Spleen (tissue), 13 donors: ENCODE measurements around the gene MAS1L. TPM values are rescaled to one million over a fixed set of nuclear protein-coding genes. Genes with fewer than 3 reads are reported as not detected.

Experiments used
- DNase-seq: peaks from one replicate; pipeline ENCODE4 v3.0.0-alpha.2; 2020
- H3K27ac ChIP-seq, 8 donors: fragments of 200-600 bp; sonication (generic) in 7 of 8; 1 replicate in 4 of 8; 2 replicates in 4 of 8; pipeline versions ENCODE4 v1.5.0 to v1.8.0; 2016 to 2021; ENCODE audit warnings: inconsistent platforms in 4 of 8, mild to moderate bottlenecking in 4 of 8, moderate library complexity in 1 of 8
- H3K27me3 ChIP-seq, 7 donors: fragments of 200-600 bp; sonication (generic) in 6 of 7; replicated peaks in 1 of 7; 1 replicate in 4 of 7; 2 replicates in 3 of 7; pipeline versions ENCODE4 v1.5.0 to v1.8.0; 2016 to 2021; ENCODE audit warnings: inconsistent platforms in 3 of 7, mild to moderate bottlenecking in 1 of 7
- H3K36me3 ChIP-seq, 6 donors: fragments of 200-600 bp; sonication (generic) in 5 of 6; 1 replicate in 4 of 6; 2 replicates in 2 of 6; pipeline versions ENCODE4 v1.5.0 to v1.8.0; 2016 to 2021; ENCODE audit warnings: inconsistent platforms in 2 of 6
- H3K4me1 ChIP-seq, 6 donors: fragments of 200-600 bp; sonication (generic) in 5 of 6; 1 replicate in 3 of 6; 2 replicates in 3 of 6; pipeline versions ENCODE4 v1.5.0 to v1.8.0; 2016 to 2021; ENCODE audit warnings: inconsistent platforms in 3 of 6
- H3K4me3 ChIP-seq, 8 donors: fragments of 200-600 bp; sonication (generic) in 7 of 8; 1 replicate in 4 of 8; 2 replicates in 4 of 8; pipeline versions ENCODE4 v1.5.0 to v1.8.0; 2016 to 2021; ENCODE audit warnings: inconsistent platforms in 4 of 8, mild to moderate bottlenecking in 4 of 8, moderate library complexity in 2 of 8
- H3K9me3 ChIP-seq, 8 donors: fragments of 200-600 bp; sonication (generic) in 7 of 8; 1 replicate in 4 of 8; 2 replicates in 4 of 8; pipeline versions ENCODE4 v1.5.0 to v1.8.0; 2016 to 2021; ENCODE audit warnings: inconsistent platforms in 4 of 8
- POLR2A ChIP-seq, 3 donors: fragments of 450-650 bp; IDR thresholded peaks; one replicate each; pipeline ENCODE4 v1.5.1; 2017; ENCODE audit warnings: antibody characterized with exemption in 3 of 3, mild to moderate bottlenecking in 1 of 3
- POLR2AphosphoS5 ChIP-seq, 3 donors: sonication (generic); formaldehyde crosslinking; IDR thresholded peaks; one replicate each; pipeline ENCODE4 v1.5.1; 2017; ENCODE audit warnings: antibody characterized with exemption in 3 of 3
- WGBS, 5 donors: extraction: QIAGEN DNeasy Blood & Tissue Kit in 3 of 5; methylation state at CpG; one replicate each; pipeline versions ENCODE4 v1.1.5 to v1.1.7; 2013 to 2018; 5-methylcytosine and 5-hydroxymethylcytosine counted together
- intact Hi-C: fragments of 100-400 bp; cut with DNase I; formaldehyde crosslinking; loops from one replicate; pipeline ENCODE4 v1.15.0; 2023; ENCODE audit warnings: low total_unique reads
- long read RNA-seq, 2 donors: transcript quantifications; one replicate each; lab custom pipeline, GENCODE V29; 2026
- polyA plus RNA-seq, 3 donors: library from polyadenylated mRNA; stranded (reverse); fragments of 200-250 nt; gene quantifications; one replicate each; pipeline ENCODE4 v1.2.1, GENCODE V29; 2013
- total RNA-seq, 7 donors: library from RNA; depleted of rRNA in 3 of 7; stranded (reverse); fragments of >200 nt in 3 of 7; fragmentation: NEBNext Ultra II Directional in 4 of 7; extraction: Animal tissue kit (Norgen Biotek cat#: 25700) in 4 of 7; gene quantifications; one replicate each; pipeline versions ENCODE4 v1.1.0 to v1.2.1, GENCODE V29; 2016 to 2021
- TF ChIP-seq, protein P1 (sequence below), 11 experiments: fragments of 200-600 bp in 7 of 11; fragments of 450-650 bp in 4 of 11; sonication (generic) in 4 of 11; IDR thresholded peaks in 8 of 11; conservative IDR thresholded peaks in 3 of 11; 1 replicate in 7 of 11; 2 replicates in 4 of 11; pipeline versions ENCODE4 v1.4.0 to v1.8.0; 2016 to 2021; ENCODE audit warnings: antibody characterized with exemption in 11 of 11, inconsistent platforms in 4 of 11, mild to moderate bottlenecking in 1 of 11
- donor health status: healthy with polysubstance abuse.
- donor health status: DM: no; HTN: no; CAD: no; lungs with moderate emphysema.
- donor health status: DM: no; HTN: no; CAD: no.
- donor health status: Bipolar disorder and iron deficiency.
- donor health status: healthy.
- donor health status: DM: no; HTN: no; CAD: no.
- donor health status: DM: yes; HTN: yes; CAD: no.

Gene MAS1L, protein sequence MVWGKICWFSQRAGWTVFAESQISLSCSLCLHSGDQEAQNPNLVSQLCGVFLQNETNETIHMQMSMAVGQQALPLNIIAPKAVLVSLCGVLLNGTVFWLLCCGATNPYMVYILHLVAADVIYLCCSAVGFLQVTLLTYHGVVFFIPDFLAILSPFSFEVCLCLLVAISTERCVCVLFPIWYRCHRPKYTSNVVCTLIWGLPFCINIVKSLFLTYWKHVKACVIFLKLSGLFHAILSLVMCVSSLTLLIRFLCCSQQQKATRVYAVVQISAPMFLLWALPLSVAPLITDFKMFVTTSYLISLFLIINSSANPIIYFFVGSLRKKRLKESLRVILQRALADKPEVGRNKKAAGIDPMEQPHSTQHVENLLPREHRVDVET
- total RNA-seq (not detected), polyA plus RNA-seq (not detected)
- long read RNA-seq, donor 1 = 0 reads
- long read RNA-seq, donor 2 = 0 reads

DNA sequence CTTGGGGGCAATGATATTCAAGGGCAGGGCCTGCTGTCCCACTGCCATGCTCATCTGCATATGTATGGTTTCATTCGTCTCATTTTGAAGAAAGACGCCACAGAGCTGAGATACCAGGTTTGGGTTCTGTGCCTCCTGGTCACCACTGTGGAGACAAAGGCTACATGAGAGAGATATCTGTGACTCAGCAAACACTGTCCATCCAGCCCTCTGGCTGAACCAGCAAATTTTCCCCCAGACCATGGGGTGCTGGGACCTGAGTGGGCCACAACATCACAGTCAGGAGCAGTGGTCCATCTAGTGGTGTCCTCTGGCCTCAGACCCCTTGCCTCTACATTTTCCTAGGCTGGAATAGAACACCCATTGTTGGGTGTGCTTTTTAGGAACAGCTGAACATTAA is at the start of gene MAS1L:
Gene MAS1L, minus strand, starts transcription at position 297 of the 400 bp plus-strand sequence. Its CDS starts 54 bp downstream, at position 243.
- Histone ChIP-seq H3K4me3 (no peak within 1 kb of the TSS), H3K27me3 (peaks cover 0 to 24% (median 0%) of the 10 kb centered on the region in 7 donors), H3K36me3 (no peaks in the 10 kb centered on the region), H3K4me1 (no peaks in the 10 kb centered on the region), H3K9me3 (no peaks in the 10 kb centered on the region), H3K27ac (no peak within 1 kb of the TSS)
- intact Hi-C loops = no loop called here
- 82 to 100% (median 98%) methylated on average over 2 of the region's 2 CpGs for WGBS, 5 donors
- TF ChIP-seq, protein P1, sequence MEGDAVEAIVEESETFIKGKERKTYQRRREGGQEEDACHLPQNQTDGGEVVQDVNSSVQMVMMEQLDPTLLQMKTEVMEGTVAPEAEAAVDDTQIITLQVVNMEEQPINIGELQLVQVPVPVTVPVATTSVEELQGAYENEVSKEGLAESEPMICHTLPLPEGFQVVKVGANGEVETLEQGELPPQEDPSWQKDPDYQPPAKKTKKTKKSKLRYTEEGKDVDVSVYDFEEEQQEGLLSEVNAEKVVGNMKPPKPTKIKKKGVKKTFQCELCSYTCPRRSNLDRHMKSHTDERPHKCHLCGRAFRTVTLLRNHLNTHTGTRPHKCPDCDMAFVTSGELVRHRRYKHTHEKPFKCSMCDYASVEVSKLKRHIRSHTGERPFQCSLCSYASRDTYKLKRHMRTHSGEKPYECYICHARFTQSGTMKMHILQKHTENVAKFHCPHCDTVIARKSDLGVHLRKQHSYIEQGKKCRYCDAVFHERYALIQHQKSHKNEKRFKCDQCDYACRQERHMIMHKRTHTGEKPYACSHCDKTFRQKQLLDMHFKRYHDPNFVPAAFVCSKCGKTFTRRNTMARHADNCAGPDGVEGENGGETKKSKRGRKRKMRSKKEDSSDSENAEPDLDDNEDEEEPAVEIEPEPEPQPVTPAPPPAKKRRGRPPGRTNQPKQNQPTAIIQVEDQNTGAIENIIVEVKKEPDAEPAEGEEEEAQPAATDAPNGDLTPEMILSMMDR (IDR thresholded peaks at IDR 0.05 in 8 of 11, conservative IDR thresholded peaks at IDR 0.05 in 3 of 11) = no peak
- TF ChIP-seq POLR2A (IDR thresholded peaks at IDR 0.05) (no peak), POLR2AphosphoS5 (IDR thresholded peaks at IDR 0.05) (no peak)
- no peak for DNase-seq

DNA sequence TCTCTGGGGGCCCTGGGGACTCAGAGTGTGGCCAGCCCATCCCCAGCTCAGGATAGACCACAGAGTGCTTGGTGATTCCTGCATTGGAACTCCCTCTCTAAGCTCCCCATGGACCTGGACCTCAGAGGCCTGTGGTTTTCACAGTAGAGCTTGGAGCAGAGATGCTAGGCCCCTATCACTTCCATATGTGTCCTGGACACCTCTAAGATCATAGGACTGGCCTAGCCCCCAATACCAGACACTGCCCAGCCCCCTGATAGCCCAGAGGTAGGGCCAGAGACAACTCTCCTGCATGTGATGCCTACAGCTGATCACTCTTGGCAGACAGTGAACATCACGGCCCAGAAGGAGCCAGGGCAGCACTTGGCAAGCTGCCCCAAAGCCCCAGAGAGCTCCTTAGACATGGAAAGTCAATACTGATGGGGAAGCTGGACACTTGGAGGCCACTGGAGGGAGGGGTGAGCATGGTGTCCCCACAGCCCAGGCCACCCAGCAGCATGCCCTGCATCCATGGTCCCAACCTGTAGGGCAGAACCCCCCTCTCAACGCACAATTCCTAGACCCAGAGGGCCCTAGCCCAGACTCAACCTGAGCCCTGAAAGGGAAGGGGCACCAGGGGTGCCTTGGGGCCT is 44.7 kb upstream of the MAS1L start:
- peaks cover 0 to 6% (median 0%) of the 10 kb centered on the region in 7 donors for H3K27me3 ChIP-seq
- WGBS, 5 donors = 48 to 89% (median 70%) methylated on average over 2 of the region's 2 CpGs
- no peaks in the 10 kb centered on the region for H3K36me3 ChIP-seq
- intact Hi-C loops = no loop called here
- TF ChIP-seq, protein P1 (IDR thresholded peaks at IDR 0.05 in 8 of 11, conservative IDR thresholded peaks at IDR 0.05 in 3 of 11) = no peak
- no peak for TF ChIP-seq POLR2A (IDR thresholded peaks at IDR 0.05)
- H3K4me1 ChIP-seq = no peaks in the 10 kb centered on the region
- H3K4me3 ChIP-seq = no peak overlapping the region
- H3K27ac ChIP-seq = no peak overlapping the region
- H3K9me3 ChIP-seq = no peaks in the 10 kb centered on the region
- no peak for DNase-seq

DNA sequence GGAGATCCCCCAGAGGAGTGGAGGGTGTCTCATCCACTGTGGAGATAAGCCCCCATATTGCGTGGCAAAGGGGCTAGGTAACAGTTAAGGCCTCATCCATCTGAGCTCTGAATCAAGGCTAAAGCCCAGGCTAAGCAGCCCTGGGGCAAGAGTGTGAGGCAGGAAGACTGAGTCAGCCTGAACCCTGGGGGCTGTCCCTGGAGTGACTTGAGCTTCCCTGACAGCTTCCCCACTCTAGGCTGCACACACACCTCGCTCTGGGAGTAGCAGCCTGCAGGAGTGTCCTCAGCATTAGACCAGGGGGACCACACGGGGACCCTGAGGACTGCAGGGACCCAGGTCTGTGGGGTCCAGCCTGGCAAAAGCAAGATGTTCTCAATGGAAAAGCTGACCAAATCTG is 43.9 kb upstream of the MAS1L start:
- H3K36me3 ChIP-seq = no peaks in the 10 kb centered on the region
- H3K27ac ChIP-seq = no peak overlapping the region
- TF ChIP-seq, protein P1 (IDR thresholded peaks at IDR 0.05 in 8 of 11, conservative IDR thresholded peaks at IDR 0.05 in 3 of 11) = no peak
- TF ChIP-seq POLR2AphosphoS5 (IDR thresholded peaks at IDR 0.05) = no peak
- TF ChIP-seq POLR2A (IDR thresholded peaks at IDR 0.05) = no peak
- WGBS, 5 donors = 51 to 80% (median 58%) methylated on average over 2 to 3 of the region's 3 CpGs
- no peaks in the 10 kb centered on the region for H3K9me3 ChIP-seq
- intact Hi-C loops = no loop called here
- H3K27me3 ChIP-seq = peaks cover 0 to 6% (median 0%) of the 10 kb centered on the region in 7 donors
- H3K4me3 ChIP-seq = no peak overlapping the region
- no peaks in the 10 kb centered on the region for H3K4me1 ChIP-seq
- no peak for DNase-seq

DNA sequence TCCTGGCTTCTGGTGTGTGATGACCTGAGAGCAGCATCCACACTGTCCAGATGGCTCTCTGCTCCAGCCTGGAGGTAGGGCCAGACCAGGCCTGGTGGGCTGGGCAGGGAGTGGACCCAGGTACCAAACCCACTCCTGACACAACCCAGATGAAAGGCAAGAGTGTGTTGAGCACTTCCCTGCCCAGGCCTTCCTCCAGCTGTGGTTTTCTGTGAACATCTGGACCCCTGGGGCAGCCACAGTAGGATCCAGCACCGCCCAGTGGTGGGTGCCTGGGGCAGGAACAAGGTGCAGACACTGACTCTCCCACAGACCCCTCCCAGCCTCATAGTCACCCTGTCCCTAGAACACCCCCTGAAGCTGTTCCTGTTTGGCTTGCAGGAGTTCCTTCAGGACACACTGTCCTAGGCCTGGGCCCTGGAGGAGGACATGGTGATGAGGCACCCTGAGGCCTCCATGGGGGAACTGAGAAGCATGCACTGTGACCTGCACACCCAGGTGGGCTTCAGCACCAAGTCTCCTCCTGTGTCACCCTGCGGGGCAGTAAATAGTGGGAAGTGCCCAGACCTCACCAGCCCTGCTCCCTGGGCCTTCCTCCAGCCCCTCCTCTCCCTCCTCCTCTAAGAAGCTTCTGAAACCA is 43.0 kb upstream of the MAS1L start:
- TF ChIP-seq POLR2A (IDR thresholded peaks at IDR 0.05) (no peak), POLR2AphosphoS5 (IDR thresholded peaks at IDR 0.05) (no peak)
- TF ChIP-seq, protein P1 (IDR thresholded peaks at IDR 0.05 in 8 of 11, conservative IDR thresholded peaks at IDR 0.05 in 3 of 11) = no peak
- WGBS, 5 donors = 64 to 100% (median 78%) methylated on average over 1 to 2 of the region's 2 CpGs
- DNase-seq = no peak
- no peaks in the 10 kb centered on the region for H3K4me1 ChIP-seq
- peaks cover 0 to 6% (median 0%) of the 10 kb centered on the region in 7 donors for H3K27me3 ChIP-seq
- H3K27ac ChIP-seq = no peak overlapping the region
- no peaks in the 10 kb centered on the region for H3K9me3 ChIP-seq
- H3K36me3 ChIP-seq = no peaks in the 10 kb centered on the region
- intact Hi-C loops = no loop called here
- no peak overlapping the region for H3K4me3 ChIP-seq
